H1 (cell line): ENCODE results near the gene AP5Z1.

Source experiments
- BRCA1 ChIP-seq: IDR thresholded peaks from 2 replicates; pipeline ENCODE4 v1.6.1; 2012; ENCODE audit warnings: low read depth, low read length, improper control_type of control experiment
- EZH2 ChIP-seq: fragments of 200-600 bp; sonication (generic); IDR thresholded peaks from 2 replicates; pipeline ENCODE4 v1.7.1; 2012; ENCODE audit warnings: low read depth, mild to moderate bottlenecking, moderate library complexity, low read length, inconsistent platforms; ENCODE audit not compliant: severe bottlenecking
- GTF2F1 ChIP-seq: IDR thresholded peaks from 2 replicates; pipeline ENCODE4 v1.6.1; 2012; ENCODE audit warnings: low read depth, low read length, improper control_type of control experiment, borderline replicate concordance
- JUN ChIP-seq: IDR thresholded peaks from 2 replicates; pipeline ENCODE4 v1.6.1; 2011; ENCODE audit warnings: low read depth, mild to moderate bottlenecking, improper control_type of control experiment, low read length
- MAX ChIP-seq: IDR thresholded peaks from 2 replicates; pipeline ENCODE4 v1.6.1; 2012; ENCODE audit warnings: inconsistent platforms
- POLR2A ChIP-seq, 2 experiments: IDR thresholded peaks; 1 replicate in 1 of 2; 2 replicates in 1 of 2; pipeline ENCODE4 v1.6.1; 2011; ENCODE audit warnings: low read depth in 2 of 2, low read length in 2 of 2, mild to moderate bottlenecking in 2 of 2; ENCODE audit errors: control extremely low read depth in 1 of 2
- POLR2AphosphoS5 ChIP-seq: IDR thresholded peaks from 2 replicates; pipeline ENCODE4 v1.6.1; 2011; ENCODE audit warnings: low read depth, low read length
- RAD21 ChIP-seq, 2 experiments: IDR thresholded peaks in 1 of 2; conservative IDR thresholded peaks in 1 of 2; 2 replicates each; pipeline ENCODE4 v1.6.1; 2011; ENCODE audit warnings: low read depth in 2 of 2, low read length in 2 of 2, improper control_type of control experiment in 1 of 2, inconsistent platforms in 1 of 2, mild to moderate bottlenecking in 1 of 2, moderate library complexity in 1 of 2
- SIN3A ChIP-seq, 2 experiments: IDR thresholded peaks in 1 of 2; conservative IDR thresholded peaks in 1 of 2; 2 replicates each; pipeline ENCODE4 v1.6.1; 2011 to 2012; ENCODE audit warnings: low read length in 2 of 2, improper control_type of control experiment in 1 of 2, low read depth in 1 of 2, mild to moderate bottlenecking in 1 of 2
- SUZ12 ChIP-seq: fragments of 200-600 bp; sonication (generic); IDR thresholded peaks from 2 replicates; pipeline ENCODE4 v1.6.1; 2012; ENCODE audit warnings: mild to moderate bottlenecking, inconsistent platforms, low read length, moderate library complexity, mixed read lengths
- TAF1 ChIP-seq: IDR thresholded peaks from 2 replicates; pipeline ENCODE4 v1.6.1; 2011; ENCODE audit warnings: mild to moderate bottlenecking, low read depth, low read length
- TAF7 ChIP-seq: optimal IDR thresholded peaks from 2 replicates; pipeline ENCODE3; 2011; ENCODE audit warnings: low read depth, mild to moderate bottlenecking, inconsistent platforms, low read length, moderate library complexity, borderline replicate concordance
- YY1 ChIP-seq: IDR thresholded peaks from 2 replicates; pipeline ENCODE4 v1.6.1; 2011; ENCODE audit warnings: low read depth, mild to moderate bottlenecking, low read length
- TF ChIP-seq, protein P1 (sequence below), 3 experiments: IDR thresholded peaks; 1 replicate in 2 of 3; 2 replicates in 1 of 3; pipeline versions ENCODE4 v1.5.1 to v1.6.1; 2011; ENCODE audit warnings: low read length in 3 of 3, mild to moderate bottlenecking in 3 of 3, inconsistent platforms in 2 of 3, low read depth in 1 of 3, moderate library complexity in 1 of 3; ENCODE audit not compliant: insufficient read depth in 1 of 3; ENCODE audit errors: control extremely low read depth in 1 of 3

- TF ChIP-seq TAF7, result no peak
- no peak for TF ChIP-seq YY1
- TF ChIP-seq, protein P1, sequence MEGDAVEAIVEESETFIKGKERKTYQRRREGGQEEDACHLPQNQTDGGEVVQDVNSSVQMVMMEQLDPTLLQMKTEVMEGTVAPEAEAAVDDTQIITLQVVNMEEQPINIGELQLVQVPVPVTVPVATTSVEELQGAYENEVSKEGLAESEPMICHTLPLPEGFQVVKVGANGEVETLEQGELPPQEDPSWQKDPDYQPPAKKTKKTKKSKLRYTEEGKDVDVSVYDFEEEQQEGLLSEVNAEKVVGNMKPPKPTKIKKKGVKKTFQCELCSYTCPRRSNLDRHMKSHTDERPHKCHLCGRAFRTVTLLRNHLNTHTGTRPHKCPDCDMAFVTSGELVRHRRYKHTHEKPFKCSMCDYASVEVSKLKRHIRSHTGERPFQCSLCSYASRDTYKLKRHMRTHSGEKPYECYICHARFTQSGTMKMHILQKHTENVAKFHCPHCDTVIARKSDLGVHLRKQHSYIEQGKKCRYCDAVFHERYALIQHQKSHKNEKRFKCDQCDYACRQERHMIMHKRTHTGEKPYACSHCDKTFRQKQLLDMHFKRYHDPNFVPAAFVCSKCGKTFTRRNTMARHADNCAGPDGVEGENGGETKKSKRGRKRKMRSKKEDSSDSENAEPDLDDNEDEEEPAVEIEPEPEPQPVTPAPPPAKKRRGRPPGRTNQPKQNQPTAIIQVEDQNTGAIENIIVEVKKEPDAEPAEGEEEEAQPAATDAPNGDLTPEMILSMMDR (IDR thresholded peaks at IDR 0.05; ENCODE audit: control extremely low read depth in 1 of 3, insufficient read depth in 1 of 3, low read depth in 1 of 3, low read length in 3 of 3), result no peak
- TF ChIP-seq TAF1, result no peak
- TF ChIP-seq MAX, result no peak
- no peak for TF ChIP-seq RAD21 (IDR thresholded peaks at IDR 0.05 in 1 of 2, conservative IDR thresholded peaks at IDR 0.05 in 1 of 2; ENCODE audit: low read depth in 2 of 2, low read length in 2 of 2)
- TF ChIP-seq GTF2F1, result no peak
- no peak for TF ChIP-seq EZH2
- TF ChIP-seq POLR2A (IDR thresholded peaks at IDR 0.05; ENCODE audit: control extremely low read depth in 1 of 2, low read depth in 2 of 2, low read length in 2 of 2), result no peak
- TF ChIP-seq POLR2AphosphoS5, result no peak
- no peak for TF ChIP-seq SUZ12
- no peak for TF ChIP-seq BRCA1
- no peak for TF ChIP-seq SIN3A (conservative IDR thresholded peaks at IDR 0.05 in 1 of 2, IDR thresholded peaks at IDR 0.05 in 1 of 2; ENCODE audit: low read depth in 1 of 2, low read length in 2 of 2)
- no peak for TF ChIP-seq JUN
These were observed 4.5 kb upstream of the AP5Z1 start for GRCh38 chr7:4770886-4771285.
